Kidney (tissue), 14 donors: ENCODE measurements around the gene SMPD4. TPM values are rescaled to one million over a fixed set of nuclear protein-coding genes. Genes with fewer than 3 reads are reported as not detected.
"Not testable (repeated sequence)": the region's sequence is repeated elsewhere in the genome, so short reads cannot be mapped to it uniquely, and the experiment has no call there.

ENCODE experiments used
- DNase-seq, 5 donors: peaks; one replicate each; pipeline ENCODE4 v3.0.0-alpha.2; 2013 to 2020
- FAIRE-seq: peaks from 2 replicates; lab custom pipeline; 2012; peaks lifted over from hg19 to GRCh38; lab: Jason Lieb, UNC
- H3K27ac ChIP-seq, 2 donors: one replicate each; pipeline ENCODE4 v1.7.0; 2013; ENCODE audit warnings: low read depth in 2 of 2, low read length in 2 of 2, inconsistent platforms in 1 of 2
- H3K27me3 ChIP-seq: one replicate; pipeline ENCODE4 v1.7.1; 2013; ENCODE audit warnings: low read length, inconsistent platforms; ENCODE audit not compliant: control insufficient read depth, insufficient read depth
- H3K36me3 ChIP-seq, 3 donors: one replicate each; pipeline versions ENCODE4 v1.7.0 to v1.7.1; 2013; ENCODE audit warnings: low read length in 3 of 3, control low read depth in 1 of 3, inconsistent platforms in 1 of 3; ENCODE audit not compliant: insufficient read depth in 3 of 3, control insufficient read depth in 2 of 3
- H3K4me1 ChIP-seq, 3 donors: one replicate each; pipeline versions ENCODE4 v1.7.0 to v1.7.1; 2013; ENCODE audit warnings: low read length in 3 of 3, inconsistent platforms in 1 of 3, low read depth in 1 of 3; ENCODE audit not compliant: control insufficient read depth in 2 of 3, insufficient read depth in 2 of 3
- H3K4me3 ChIP-seq, 3 donors: one replicate each; pipeline versions ENCODE4 v1.7.0 to v1.8.1; 2013; ENCODE audit warnings: low read length in 3 of 3, control low read depth in 1 of 3, inconsistent platforms in 1 of 3
- H3K9ac ChIP-seq, 3 donors: one replicate each; pipeline versions ENCODE4 v1.7.0 to v1.7.1; 2013; ENCODE audit warnings: low read length in 3 of 3, control low read depth in 1 of 3, inconsistent platforms in 1 of 3
- H3K9me3 ChIP-seq, 3 donors: one replicate each; pipeline versions ENCODE4 v1.7.0 to v1.7.1; 2013; ENCODE audit warnings: low read length in 3 of 3, control low read depth in 1 of 3, inconsistent platforms in 1 of 3; ENCODE audit not compliant: control insufficient read depth in 2 of 3, insufficient read depth in 1 of 3
- CTCF ChIP-seq: IDR thresholded peaks from 3 replicates; pipeline ENCODE4 v1.5.1; 2012; ENCODE audit warnings: mild to moderate bottlenecking, moderate library complexity, borderline replicate concordance; ENCODE audit not compliant: insufficient read depth; ENCODE audit errors: extremely low read depth
- intact Hi-C: fragments of 100-400 bp; cut with DNase I; formaldehyde crosslinking; loops from one replicate; pipeline ENCODE4 v1.11.1; 2022
- polyA plus RNA-seq: library from polyadenylated mRNA; stranded (reverse); fragments of 350-450 nt; fragmentation: Illumina TruSeq; extraction: RNeasy Lipid Tissue Mini Kit (QIAGEN cat#74804); gene quantifications from one replicate; pipeline ENCODE4 v1.2.3, GENCODE V29; 2014; ENCODE audit warnings: low read depth, low replicate concordance; ENCODE audit not compliant: insufficient read depth
- total RNA-seq: library from RNA; stranded (reverse); fragmentation: NEBNext Ultra II Directional; extraction: Animal tissue kit (Norgen Biotek cat#: 25700); gene quantifications from one replicate; pipeline ENCODE4 v1.2.1, GENCODE V29; 2021
- donor health status: control.
- donor health status: control.
- donor health status: control.
- donor health status: control.
- donor health status: control.
- donor health status: DM: yes; HTN: yes; CAD: no.
- donor health status: Normal renal cell carcinoma (clear cell type).

SMPD4 gene
- total and polyA plus RNA-seq, 2 donors from 2014 or later: 21.6 to 41.1 TPM

- Histone ChIP-seq H3K9me3 (no peaks in the 10 kb centered on the region), H3K9ac (no peak within 1 kb of the TSS), H3K36me3 (no peaks in the 10 kb centered on the region), H3K27me3 (no peaks in the 10 kb centered on the region), H3K27ac (no peak within 1 kb of the TSS), H3K4me3 (no peak within 1 kb of the TSS), H3K4me1 (no peaks in the 10 kb centered on the region)
- intact Hi-C loops: no loop called here
- FAIRE-seq (no peak), DNase-seq (no peak)
- TF ChIP-seq CTCF: no peak
These were observed 16.9 kb upstream of the SMPD4 start, which contains the start of gene TUBA3E for GRCh38 chr2:130198343-130198742. Gene TUBA3E (minus strand): TSS chr2:130198439. CDS start chr2:130198360, 79 bp downstream.

- H3K4me1 ChIP-seq, H3K9ac ChIP-seq, intact Hi-C loops, DNase-seq, H3K27me3 ChIP-seq, H3K27ac ChIP-seq, H3K4me3 ChIP-seq, FAIRE-seq, H3K36me3 ChIP-seq, H3K9me3 ChIP-seq: not testable (repeated sequence)
These were observed 14.7 kb upstream of the SMPD4 start for GRCh38 chr2:130196052-130196451.

GRCh38 chr2:130195089-130195635, 13.8 kb upstream of the SMPD4 start:
- FAIRE-seq, intact Hi-C loops: not testable (repeated sequence)

GRCh38 chr2:130193824-130194223, 12.4 kb upstream of the SMPD4 start:
- H3K4me3 ChIP-seq, H3K27me3 ChIP-seq, H3K36me3 ChIP-seq, H3K27ac ChIP-seq, intact Hi-C loops, H3K4me1 ChIP-seq, FAIRE-seq, H3K9me3 ChIP-seq, DNase-seq, H3K9ac ChIP-seq: not testable (repeated sequence)

More at GRCh38 chr2:130195089-130195635, 13.8 kb upstream of the SMPD4 start:
- H3K36me3 ChIP-seq, H3K27me3 ChIP-seq, H3K9me3 ChIP-seq, H3K27ac ChIP-seq, H3K4me3 ChIP-seq, H3K9ac ChIP-seq, H3K4me1 ChIP-seq, DNase-seq: not testable (repeated sequence)

- DNase-seq, H3K4me1 ChIP-seq, FAIRE-seq, H3K9ac ChIP-seq, intact Hi-C loops, H3K9me3 ChIP-seq, H3K36me3 ChIP-seq, H3K4me3 ChIP-seq, H3K27me3 ChIP-seq, H3K27ac ChIP-seq: not testable (repeated sequence)
These were observed 11.0 kb upstream of the SMPD4 start for GRCh38 chr2:130192451-130192850.

GRCh38 chr2:130191319-130191718, 9.9 kb upstream of the SMPD4 start:
- H3K27ac ChIP-seq, DNase-seq, H3K27me3 ChIP-seq, FAIRE-seq, H3K36me3 ChIP-seq, H3K4me1 ChIP-seq, H3K9ac ChIP-seq, intact Hi-C loops, H3K9me3 ChIP-seq, H3K4me3 ChIP-seq: not testable (repeated sequence)
